RKO (cell line): ENCODE measurements around the gene PRKN.
A peak's percentile ranks its signal among the peaks of the same experiment; 100 is the strongest.
"Not testable (repeated sequence)": the region's sequence is repeated elsewhere in the genome, so short reads cannot be mapped to it uniquely, and the experiment has no call there.

Experiments used
- DNase-seq: peaks from one replicate; pipeline ENCODE4 v3.0.0-alpha.2; 2016; ENCODE audit warnings: low spot score

Gene PRKN

GRCh38 chr6:161349886-161350285 lies 1377.7 kb downstream of the PRKN start:
- no peak for DNase-seq

- DNase-seq, result no peak
Measured at GRCh38 chr6:161348628-161348994, 1379.0 kb downstream of the PRKN start.

GRCh38 chr6:161347988-161348627 lies 1379.5 kb downstream of the PRKN start:
- DNase-seq, result no peak

- DNase-seq, result no peak
Measured at GRCh38 chr6:161347125-161347524, 1380.4 kb downstream of the PRKN start.

- DNase-seq, result no peak
Measured at GRCh38 chr6:161346717-161347116, 1380.8 kb downstream of the PRKN start.

- no peak for DNase-seq
Measured at GRCh38 chr6:161344626-161345025, 1382.9 kb downstream of the PRKN start.

GRCh38 chr6:161342039-161342438 lies 1385.5 kb downstream of the PRKN start:
- no peak for DNase-seq

- no peak for DNase-seq
Measured at GRCh38 chr6:161341638-161342037, 1385.9 kb downstream of the PRKN start.

- DNase-seq, result no peak
Measured at GRCh38 chr6:161338015-161338414, 1389.6 kb downstream of the PRKN start.

GRCh38 chr6:161336479-161336878 lies 1391.1 kb downstream of the PRKN start:
- no peak for DNase-seq

GRCh38 chr6:161333410-161333809 lies 1394.2 kb downstream of the PRKN start:
- DNase-seq, result no peak

GRCh38 chr6:161331402-161332081 lies 1396.0 kb downstream of the PRKN start:
- DNase-seq, result not testable (repeated sequence)

- peak; percentile 28 for DNase-seq
Measured at GRCh38 chr6:161327360-161327953, 1400.1 kb downstream of the PRKN start.

- no peak for DNase-seq
Measured at GRCh38 chr6:161319231-161319630, 1408.3 kb downstream of the PRKN start.

GRCh38 chr6:161318456-161318855 lies 1409.1 kb downstream of the PRKN start:
- no peak for DNase-seq

GRCh38 chr6:161316531-161316930 lies 1411.0 kb downstream of the PRKN start:
- DNase-seq, result peak; percentile 57

GRCh38 chr6:161315246-161315917 lies 1412.2 kb downstream of the PRKN start:
- DNase-seq, result not testable (repeated sequence)

- not testable (repeated sequence) for DNase-seq
Measured at GRCh38 chr6:161314541-161315245, 1412.9 kb downstream of the PRKN start.

GRCh38 chr6:161313940-161314509 lies 1413.5 kb downstream of the PRKN start:
- DNase-seq, result no peak

- DNase-seq, result not testable (repeated sequence)
Measured at GRCh38 chr6:161313475-161313874, 1414.1 kb downstream of the PRKN start.

- not testable (repeated sequence) for DNase-seq
Measured at GRCh38 chr6:161309774-161310173, 1417.8 kb downstream of the PRKN start.
